ENCODE data around the gene CEP192. TPM values are rescaled to one million over a fixed set of nuclear protein-coding genes. Genes with fewer than 3 reads are reported as not detected.

The CEP192 gene
- total RNA-seq, 2 experiments from 2014 or later, result 42.6 to 46.1 TPM

DNA sequence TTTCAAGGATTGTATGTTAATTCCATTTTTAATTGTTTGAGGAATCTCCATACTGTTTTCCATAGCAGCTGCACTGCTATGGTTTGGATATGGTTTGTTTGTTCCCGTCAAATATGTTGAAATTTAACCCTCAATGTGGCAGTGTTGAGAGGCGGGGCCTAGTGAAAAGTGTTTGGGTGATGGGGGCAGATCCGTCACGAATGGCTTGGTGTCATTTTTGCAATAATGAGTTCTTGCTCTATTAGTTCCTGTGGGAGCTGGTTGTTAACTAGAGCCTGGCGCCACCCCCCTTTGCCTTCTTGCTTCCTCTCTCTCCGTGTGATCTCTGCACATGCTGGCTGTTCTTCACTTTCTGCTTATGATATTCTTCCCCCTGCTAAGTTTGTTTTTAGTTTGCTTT, 156.0 kb downstream of the CEP192 start:
- CTCF ChIA-PET, result no interaction called here
- DNase-seq, result no peak
- H3K9me3 Mint-ChIP-seq, result peaks cover 15% of the 10 kb centered on the region
- POLR2A ChIA-PET, result no interaction called here
- H3K27ac Mint-ChIP-seq, result no peak overlapping the region
- H3K27me3 Mint-ChIP-seq, result peaks cover 49% of the 10 kb centered on the region
- H3K4me1 Mint-ChIP-seq, result no peaks in the 10 kb centered on the region
- H3K4me3 Mint-ChIP-seq, result no peak overlapping the region
- H3K36me3 Mint-ChIP-seq (ENCODE audit: low read depth), result peaks cover 13% of the 10 kb centered on the region

GRCh38 chr18:13151656-13152055, 160.5 kb downstream of the CEP192 start:
- H3K9me3 Mint-ChIP-seq, result peaks cover 6% of the 10 kb centered on the region
- no peak overlapping the region for H3K27ac Mint-ChIP-seq
- ChIA-PET POLR2A (no interaction called here), CTCF (no interaction called here)
- peaks cover 37% of the 10 kb centered on the region for H3K27me3 Mint-ChIP-seq
- no peak overlapping the region for H3K4me3 Mint-ChIP-seq
- no peaks in the 10 kb centered on the region for H3K36me3 Mint-ChIP-seq (ENCODE audit: low read depth)
- no peak for DNase-seq
- H3K4me1 Mint-ChIP-seq, result no peaks in the 10 kb centered on the region

GRCh38 chr18:13158428-13158827, 167.3 kb downstream of the CEP192 start:
- POLR2A ChIA-PET, result no interaction called here

GRCh38 chr18:13159579-13159978, 168.4 kb downstream of the CEP192 start:
- Mint-ChIP-seq H3K9me3 (peaks cover 25% of the 10 kb centered on the region), H3K36me3 (ENCODE audit: low read depth) (peaks cover 14% of the 10 kb centered on the region), H3K4me3 (no peak overlapping the region), H3K27me3 (peaks cover 22% of the 10 kb centered on the region), H3K4me1 (peaks cover 3% of the 10 kb centered on the region), H3K27ac (no peak overlapping the region)
- no peak for DNase-seq
- ChIA-PET POLR2A (interaction anchor here (1.3 kb wide), 1 partner anchor 11 kb away, joined by 3 read pairs; no protein-coding TSS in a partner anchor), CTCF (interaction anchor here (0.6 to 2.4 kb wide), 28 partner anchors 11 to 433 kb away, joined by 3 to 13 read pairs (median 4); no protein-coding TSS in a partner anchor)

More at GRCh38 chr18:13158428-13158827, 167.3 kb downstream of the CEP192 start:
- H3K36me3 Mint-ChIP-seq (ENCODE audit: low read depth), result peaks cover 14% of the 10 kb centered on the region
- CTCF ChIA-PET, result interaction anchor here (0.6 to 2.4 kb wide), 13 partner anchors 12 to 878 kb away, joined by 3 to 13 read pairs (median 3); no protein-coding TSS in a partner anchor
- H3K4me3 Mint-ChIP-seq, result no peak overlapping the region
- H3K27ac Mint-ChIP-seq, result no peak overlapping the region
- peaks cover 18% of the 10 kb centered on the region for H3K27me3 Mint-ChIP-seq
- H3K4me1 Mint-ChIP-seq, result peaks cover 3% of the 10 kb centered on the region
- peaks cover 25% of the 10 kb centered on the region for H3K9me3 Mint-ChIP-seq
- DNase-seq, result no peak

DNA sequence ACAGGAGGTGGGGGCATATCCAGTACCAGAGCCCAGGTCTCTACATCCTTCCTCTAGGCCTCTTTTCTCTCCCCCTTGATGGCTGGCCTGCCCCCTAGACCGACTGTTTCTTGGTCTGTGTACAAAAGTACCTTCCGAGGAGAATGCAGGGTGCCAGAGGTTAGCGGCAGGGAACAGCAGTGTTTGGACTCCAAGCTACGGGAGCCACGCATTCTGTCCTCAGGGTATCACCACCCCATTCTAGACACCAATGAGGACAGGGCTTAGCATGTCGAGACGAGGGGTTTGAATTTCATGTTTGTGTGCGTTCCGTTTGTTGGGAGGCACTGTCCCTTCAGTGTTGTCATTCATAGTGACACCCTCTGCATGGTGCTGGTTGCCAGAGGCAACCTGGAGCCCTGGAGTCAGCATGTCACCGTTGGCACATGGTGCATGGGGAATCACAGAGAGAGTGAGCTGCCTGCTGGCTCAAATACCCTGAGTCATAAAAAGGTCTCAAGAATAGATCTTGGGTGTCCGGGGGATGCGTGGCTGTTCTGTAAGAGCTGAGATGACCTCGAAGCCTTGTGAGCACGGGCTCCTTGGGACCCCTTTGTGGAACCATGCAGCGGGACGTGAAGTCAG, 170.2 kb downstream of the CEP192 start:
- Mint-ChIP-seq H3K27me3 (peaks cover 16% of the 10 kb centered on the region), H3K4me1 (peaks cover 3% of the 10 kb centered on the region), H3K4me3 (no peak overlapping the region), H3K9me3 (peaks cover 20% of the 10 kb centered on the region), H3K36me3 (ENCODE audit: low read depth) (peaks cover 14% of the 10 kb centered on the region), H3K27ac (no peak overlapping the region)
- ChIA-PET CTCF (interaction anchor here (0.6 kb wide), 1 partner anchor 273 kb away, joined by 3 read pairs; no protein-coding TSS in a partner anchor), POLR2A (no interaction called here)
- no peak for DNase-seq

DNA sequence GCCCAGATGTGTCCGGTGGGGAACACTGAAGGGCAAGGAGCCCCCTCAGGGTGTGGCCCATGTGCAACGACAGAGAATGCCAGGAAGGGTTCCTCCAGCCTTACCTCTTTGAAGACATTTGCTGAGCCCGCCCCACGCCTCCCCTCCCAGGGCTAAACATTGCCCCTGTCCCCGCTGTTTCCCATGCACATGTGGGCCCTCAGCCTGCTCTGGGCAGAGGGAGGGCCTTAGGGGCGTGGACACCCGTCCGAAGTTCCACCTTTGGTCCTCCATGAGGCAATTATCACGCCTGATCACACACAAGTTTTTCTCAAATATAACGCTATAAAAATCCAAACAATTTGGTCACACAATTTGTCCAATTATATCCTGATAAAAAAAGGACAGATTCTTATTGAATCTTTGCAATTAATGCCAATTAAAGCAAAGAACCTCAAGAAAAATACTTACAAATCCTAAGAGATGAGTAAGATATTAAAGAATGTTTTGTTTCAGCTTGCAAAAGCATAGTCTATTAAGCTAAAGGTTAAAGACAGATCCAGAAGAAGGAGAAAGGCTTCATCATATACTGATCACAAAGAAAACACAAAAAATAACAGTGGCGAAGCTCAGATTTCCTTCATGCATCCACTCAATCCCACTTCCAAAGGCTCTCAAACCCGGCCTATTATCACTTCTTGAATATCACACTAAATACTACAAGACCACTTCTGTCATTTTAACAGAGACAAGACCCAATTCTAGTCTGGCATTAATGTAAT, 172.2 kb downstream of the CEP192 start:
- H3K4me3 Mint-ChIP-seq, result no peak overlapping the region
- H3K27ac Mint-ChIP-seq, result no peak overlapping the region
- H3K4me1 Mint-ChIP-seq, result peaks cover 3% of the 10 kb centered on the region
- peaks cover 27% of the 10 kb centered on the region for H3K27me3 Mint-ChIP-seq
- peaks cover 5% of the 10 kb centered on the region for H3K9me3 Mint-ChIP-seq
- no peak for DNase-seq
- H3K36me3 Mint-ChIP-seq (ENCODE audit: low read depth), result peaks cover 9% of the 10 kb centered on the region
- ChIA-PET POLR2A (no interaction called here), CTCF (no interaction called here)

- H3K4me1 Mint-ChIP-seq, result peaks cover 1% of the 10 kb centered on the region
- H3K27ac Mint-ChIP-seq, result no peak overlapping the region
- no peak for DNase-seq
- CTCF ChIA-PET, result no interaction called here
- no peak overlapping the region for H3K4me3 Mint-ChIP-seq
- H3K27me3 Mint-ChIP-seq, result peaks cover 33% of the 10 kb centered on the region
- peaks cover 2% of the 10 kb centered on the region for H3K36me3 Mint-ChIP-seq (ENCODE audit: low read depth)
- POLR2A ChIA-PET, result no interaction called here
- peaks cover 1% of the 10 kb centered on the region for H3K9me3 Mint-ChIP-seq
Measured at GRCh38 chr18:13164406-13164805, 173.2 kb downstream of the CEP192 start.

GRCh38 chr18:13165636-13166423, 174.7 kb downstream of the CEP192 start:
- no peaks in the 10 kb centered on the region for H3K4me1 Mint-ChIP-seq
- no peak overlapping the region for H3K4me3 Mint-ChIP-seq

DNA sequence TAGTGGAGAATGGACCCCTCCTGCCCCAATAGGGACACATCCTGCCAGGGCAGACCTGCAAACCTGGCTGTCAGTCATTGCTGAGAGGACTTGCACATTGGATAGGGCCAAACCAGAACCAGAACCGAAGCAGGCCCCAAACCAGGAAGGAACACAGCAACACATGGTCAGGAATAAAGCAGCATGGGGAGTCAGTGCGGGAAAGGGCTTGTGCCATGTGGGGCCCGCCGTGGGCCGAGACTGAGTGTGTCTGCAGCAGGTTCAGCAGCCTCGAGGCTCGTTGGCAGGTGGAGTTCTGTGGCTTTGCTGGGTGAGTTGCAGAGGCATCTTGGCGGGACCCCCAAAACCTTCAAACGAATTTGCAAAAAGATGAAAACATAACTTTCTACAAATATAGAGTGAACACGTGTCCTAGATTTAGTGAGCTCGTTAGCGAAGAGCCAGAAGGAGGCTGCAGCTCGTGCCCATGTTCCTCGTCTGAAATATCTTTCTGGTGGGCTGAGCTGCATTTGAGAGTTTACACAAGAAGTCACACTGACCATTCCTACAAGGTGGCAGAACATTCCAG, 182.5 kb downstream of the CEP192 start:
- peaks cover 19% of the 10 kb centered on the region for H3K4me1 Mint-ChIP-seq
- H3K27me3 Mint-ChIP-seq, result peaks cover 26% of the 10 kb centered on the region
- ChIA-PET CTCF (interaction anchor here (1.1 kb wide), 1 partner anchor 14 kb away, joined by 3 read pairs; no protein-coding TSS in a partner anchor), POLR2A (no interaction called here)
- no peaks in the 10 kb centered on the region for H3K36me3 Mint-ChIP-seq (ENCODE audit: low read depth)
- H3K9me3 Mint-ChIP-seq, result no peaks in the 10 kb centered on the region
- H3K27ac Mint-ChIP-seq, result no peak overlapping the region
- no peak overlapping the region for H3K4me3 Mint-ChIP-seq
- DNase-seq, result no peak

More at GRCh38 chr18:13165636-13166423, 174.7 kb downstream of the CEP192 start:
- Mint-ChIP-seq H3K9me3 (no peaks in the 10 kb centered on the region), H3K36me3 (ENCODE audit: low read depth) (no peaks in the 10 kb centered on the region), H3K27me3 (peaks cover 45% of the 10 kb centered on the region), H3K27ac (no peak overlapping the region)
- ChIA-PET CTCF (interaction anchor here (1.8 kb wide), 1 partner anchor 14 kb away, joined by 7 read pairs; no protein-coding TSS in a partner anchor), POLR2A (no interaction called here)
- no peak for DNase-seq

Other genes with a start within 250 kb of the CEP192 start
- 10 to 100 TPM; 82.9 to 90.8 TPM for gene PTPN2, start 107.1 kb upstream of the CEP192 start, total RNA-seq
- gene SEH1L, start 43.4 kb upstream of the CEP192 start, total RNA-seq, result 10 to 100 TPM; 36.3 to 41.6 TPM
- gene LDLRAD4, start 227.4 kb downstream of the CEP192 start, total RNA-seq, result 10 to 100 TPM; 19.1 to 22.4 TPM

Measured in activated CD4-positive, alpha-beta memory T cell treated with anti-CD3 and anti-CD28 coated beads, Interleukin-2, amount 10 ng/mL, durations not matched to agents 7 days and 5 days (primary cell).